ENCODE results near the gene NEDD1. TPM values are rescaled to one million over a fixed set of nuclear protein-coding genes. Genes with fewer than 3 reads are reported as not detected.

NEDD1 gene
- polyA plus RNA-seq, 2 of the 4 experiments (the other 2 are of a cell fraction), result 23.4 to 73.5 TPM

DNA sequence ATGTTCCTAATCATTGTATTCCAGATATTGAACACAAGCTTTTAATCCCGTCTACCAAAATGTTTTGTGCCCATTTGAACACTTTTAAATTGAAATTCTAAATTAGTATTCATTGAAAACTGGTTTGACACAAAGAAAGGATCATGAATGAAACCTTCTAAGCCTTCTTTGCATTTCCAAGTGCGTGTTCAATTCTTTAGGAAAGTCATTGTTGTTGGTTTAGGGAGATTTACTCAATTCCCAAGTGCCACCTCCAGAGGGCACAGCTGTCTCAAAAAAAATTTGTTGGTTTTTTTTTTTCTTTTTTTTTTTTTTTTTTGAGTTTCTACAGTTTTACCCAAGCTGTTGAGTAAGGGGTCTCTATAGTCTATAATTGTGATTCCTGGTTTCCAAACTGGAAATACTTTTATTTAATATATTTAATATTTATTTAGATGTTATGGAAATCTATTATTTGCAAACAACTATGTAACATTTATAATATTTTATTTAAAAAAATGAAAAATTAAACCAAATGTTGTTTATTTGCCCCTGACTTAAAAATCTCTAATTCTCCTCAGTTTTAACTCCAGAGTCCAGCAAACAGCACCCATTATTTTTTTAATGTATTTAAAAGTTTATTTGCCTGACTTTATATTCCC, 79.9 kb downstream of the NEDD1 start:
- POLR2A ChIA-PET, result no interaction called here
- DNase-seq (ENCODE audit: low read depth in 1 of 2, low spot score in 1 of 2) (peak; percentile 25 to 51), FAIRE-seq (no peak), ATAC-seq (peak in 1 of 2 experiments; percentile 39; a peak in 2 of 6 replicates)
- H3K27ac ChIP-seq, result no peak overlapping the region
- peaks cover 5% of the 10 kb centered on the region; the same call in 1 of the 3 replicates for H3K4me1 ChIP-seq
- H3K4me2 ChIP-seq, result no peak overlapping the region
- TF ChIP-seq SMC3 (IDR thresholded peaks at IDR 0.05) (peak; percentile 72), RAD21 (conservative IDR thresholded peaks at IDR 0.05 in 1 of 2, IDR thresholded peaks at IDR 0.05 in 1 of 2) (peak; percentile 59 to 72), EHF (CRISPR knock-in tag; IDR thresholded peaks at IDR 0.05) (no peak), E2F6 (IDR thresholded peaks at IDR 0.05; ENCODE audit: borderline replicate concordance, low read depth) (no peak), GATA3 (IDR thresholded peaks at IDR 0.05; ENCODE audit: borderline replicate concordance) (no peak)
- TF ChIP-seq, protein P1, sequence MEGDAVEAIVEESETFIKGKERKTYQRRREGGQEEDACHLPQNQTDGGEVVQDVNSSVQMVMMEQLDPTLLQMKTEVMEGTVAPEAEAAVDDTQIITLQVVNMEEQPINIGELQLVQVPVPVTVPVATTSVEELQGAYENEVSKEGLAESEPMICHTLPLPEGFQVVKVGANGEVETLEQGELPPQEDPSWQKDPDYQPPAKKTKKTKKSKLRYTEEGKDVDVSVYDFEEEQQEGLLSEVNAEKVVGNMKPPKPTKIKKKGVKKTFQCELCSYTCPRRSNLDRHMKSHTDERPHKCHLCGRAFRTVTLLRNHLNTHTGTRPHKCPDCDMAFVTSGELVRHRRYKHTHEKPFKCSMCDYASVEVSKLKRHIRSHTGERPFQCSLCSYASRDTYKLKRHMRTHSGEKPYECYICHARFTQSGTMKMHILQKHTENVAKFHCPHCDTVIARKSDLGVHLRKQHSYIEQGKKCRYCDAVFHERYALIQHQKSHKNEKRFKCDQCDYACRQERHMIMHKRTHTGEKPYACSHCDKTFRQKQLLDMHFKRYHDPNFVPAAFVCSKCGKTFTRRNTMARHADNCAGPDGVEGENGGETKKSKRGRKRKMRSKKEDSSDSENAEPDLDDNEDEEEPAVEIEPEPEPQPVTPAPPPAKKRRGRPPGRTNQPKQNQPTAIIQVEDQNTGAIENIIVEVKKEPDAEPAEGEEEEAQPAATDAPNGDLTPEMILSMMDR (IDR thresholded peaks at IDR 0.05), result peak; percentile 68
- 1% methylated on average over 2 of the region's 2 CpGs for WGBS (ENCODE audit: missing lambda C conversion rate)
- no peak overlapping the region for H3K4me3 ChIP-seq
- H3K9me3 ChIP-seq, result no peaks in the 10 kb centered on the region
- CTCF ChIA-PET, result interaction anchor here (0.6 to 3.6 kb wide), 21 partner anchors 9 to 1410 kb away, joined by 3 to 30 read pairs (median 4); no protein-coding TSS in a partner anchor

DNA sequence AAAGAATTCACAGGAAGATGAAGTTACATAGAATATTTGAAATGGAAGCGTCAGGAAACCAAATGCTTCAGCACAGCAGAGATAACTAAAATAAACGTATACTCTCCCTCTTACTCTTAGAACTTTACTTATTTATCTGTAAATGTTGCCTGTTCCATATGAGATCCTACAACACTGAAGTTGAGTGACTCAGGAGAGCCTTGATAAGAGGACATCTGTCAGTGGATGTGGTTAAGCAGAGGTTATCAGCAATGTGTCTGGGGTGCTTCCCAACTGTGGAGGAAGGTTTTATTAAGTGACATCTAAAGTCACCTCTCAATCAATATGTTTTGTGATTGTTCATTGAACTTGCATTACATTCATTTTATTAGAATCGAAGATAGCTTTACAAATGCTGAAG, 81.9 kb downstream of the NEDD1 start:
- ATAC-seq (no peak), DNase-seq (ENCODE audit: low read depth in 1 of 2, low spot score in 1 of 2) (no peak), FAIRE-seq (no peak)
- Histone ChIP-seq H3K4me3 (no peak overlapping the region), H3K4me2 (no peak overlapping the region), H3K27ac (no peak overlapping the region), H3K9me3 (no peaks in the 10 kb centered on the region), H3K4me1 (peaks cover 5% of the 10 kb centered on the region; the same call in 1 of the 3 replicates)
- WGBS (ENCODE audit: missing lambda C conversion rate), result 24% methylated on average over 3 of the region's 3 CpGs
- ChIA-PET CTCF (interaction anchor here (1.0 to 1.2 kb wide), 2 partner anchors 9 to 1408 kb away, joined by 4 to 5 read pairs; no protein-coding TSS in a partner anchor), POLR2A (no interaction called here)
- TF ChIP-seq POLR2A (IDR thresholded peaks at IDR 0.05; ENCODE audit: low read length) (no peak), HDAC2 (IDR thresholded peaks at IDR 0.05) (no peak), RAD21 (conservative IDR thresholded peaks at IDR 0.05 in 1 of 2, IDR thresholded peaks at IDR 0.05 in 1 of 2) (no peak), CBX2 (IDR thresholded peaks at IDR 0.05; ENCODE audit: borderline replicate concordance, low read depth) (no peak), E2F6 (IDR thresholded peaks at IDR 0.05; ENCODE audit: borderline replicate concordance, low read depth) (no peak), CBX8 (IDR thresholded peaks at IDR 0.05) (no peak), FOSL2 (IDR thresholded peaks at IDR 0.05) (no peak), FOSL2 (CRISPR knock-in tag; IDR thresholded peaks at IDR 0.05) (no peak)

GRCh38 chr12:96989916-96990315, 82.9 kb downstream of the NEDD1 start:
- FAIRE-seq (peak; percentile 81), DNase-seq (ENCODE audit: low read depth in 1 of 2, low spot score in 1 of 2) (peak in 1 of 2 experiments; percentile 54), ATAC-seq (peak; percentile 47 to 67; a peak in 3 of 6 replicates)
- ChIA-PET CTCF (interaction anchor here (0.9 to 1.2 kb wide), 3 partner anchors 10 to 1407 kb away, joined by 3 to 5 read pairs (median 4); no protein-coding TSS in a partner anchor), POLR2A (no interaction called here)
- no peaks in the 10 kb centered on the region for H3K9me3 ChIP-seq
- H3K4me3 ChIP-seq, result no peak overlapping the region
- no peak overlapping the region for H3K4me2 ChIP-seq
- TF ChIP-seq POLR2AphosphoS2 (conservative IDR thresholded peaks at IDR 0.05; ENCODE audit: low read length) (no peak), RAD21 (conservative IDR thresholded peaks at IDR 0.05 in 1 of 2, IDR thresholded peaks at IDR 0.05 in 1 of 2) (peak; percentile 30 to 60; a peak in 4 of 5 replicates)
- TF ChIP-seq, protein P1 (IDR thresholded peaks at IDR 0.05), result peak; percentile 21; the same call in 1 of the 3 replicates
- no peak overlapping the region for H3K27ac ChIP-seq
- 4% methylated on average over 5 of the region's 5 CpGs for WGBS (ENCODE audit: missing lambda C conversion rate)
- peaks cover 5% of the 10 kb centered on the region; the same call in 1 of the 3 replicates for H3K4me1 ChIP-seq
